KG1 (cell line): Measurements from ENCODE around the gene ESPNL.

Source experiments
- DNase-seq: peaks from one replicate; lab custom pipeline; 2025; lab: John Stamatoyannopoulos, UW

ESPNL gene

GRCh38 chr2:238140721-238141540 lies 40.8 kb downstream of the ESPNL start:
- no peak for DNase-seq

DNA sequence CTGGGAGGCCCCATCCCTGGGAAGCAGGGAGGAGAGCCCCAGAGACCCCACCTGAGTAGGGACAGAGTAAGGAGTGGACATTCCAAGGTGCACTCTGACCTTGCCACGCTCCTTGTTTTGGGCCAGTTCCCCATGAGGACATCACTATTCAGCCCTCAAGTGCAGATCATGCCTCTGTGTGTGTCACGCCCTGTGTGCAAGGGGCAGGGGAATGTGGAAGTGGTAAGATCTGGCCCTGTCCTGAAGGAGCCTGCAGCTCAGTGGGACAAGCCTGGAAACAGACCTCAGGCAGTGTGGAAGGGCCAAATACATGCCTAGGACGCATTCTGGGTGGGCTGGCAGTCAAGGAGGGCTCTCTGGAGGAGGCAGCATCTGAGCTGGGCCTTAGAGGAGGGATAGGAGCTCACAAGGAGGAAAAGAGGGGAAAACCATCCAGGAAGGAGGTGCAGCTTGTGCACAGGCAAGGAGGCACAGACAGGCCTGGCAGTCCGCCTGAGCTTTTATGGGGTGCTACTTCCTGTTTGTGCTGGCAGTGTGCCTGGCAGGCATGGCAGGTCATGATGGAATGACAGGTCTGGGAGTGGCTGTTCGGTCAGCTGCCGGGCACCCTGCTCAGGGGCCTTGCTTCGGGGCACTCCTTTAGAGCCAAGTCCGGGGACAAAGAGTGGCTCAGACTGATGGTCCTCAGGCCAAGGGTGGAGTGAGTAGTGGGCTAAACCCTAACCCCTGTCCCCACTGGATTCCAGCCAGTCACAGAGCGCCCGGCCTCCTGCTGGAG lies 41.6 kb downstream of the ESPNL start:
- no peak for DNase-seq

- no peak for DNase-seq
Measured at GRCh38 chr2:238142382-238143205, 42.5 kb downstream of the ESPNL start.

- no peak for DNase-seq
Measured at GRCh38 chr2:238143239-238143951, 43.3 kb downstream of the ESPNL start.

DNA sequence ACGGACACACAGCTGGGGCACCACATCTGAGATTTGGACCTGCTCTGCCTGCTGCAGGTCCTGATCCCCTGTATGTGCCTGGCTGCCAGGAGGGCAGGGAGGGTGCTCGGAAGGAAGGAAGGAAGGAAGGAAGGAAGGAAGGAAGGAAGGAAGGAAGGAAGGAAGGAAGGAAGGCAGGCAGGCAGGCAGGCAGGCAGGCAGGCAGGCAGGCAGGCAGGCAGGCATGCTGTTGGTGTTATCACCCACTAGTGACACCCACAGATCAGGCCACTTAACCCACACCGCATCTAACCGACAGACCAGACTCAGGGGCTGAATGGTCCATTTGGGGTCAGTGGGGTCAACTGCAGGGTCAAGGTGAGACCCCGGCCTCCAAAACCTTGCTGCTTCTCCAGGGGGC lies 44.1 kb downstream of the ESPNL start:
- DNase-seq = no peak

- DNase-seq = no peak
Measured at GRCh38 chr2:238145046-238145445, 44.9 kb downstream of the ESPNL start.

DNA sequence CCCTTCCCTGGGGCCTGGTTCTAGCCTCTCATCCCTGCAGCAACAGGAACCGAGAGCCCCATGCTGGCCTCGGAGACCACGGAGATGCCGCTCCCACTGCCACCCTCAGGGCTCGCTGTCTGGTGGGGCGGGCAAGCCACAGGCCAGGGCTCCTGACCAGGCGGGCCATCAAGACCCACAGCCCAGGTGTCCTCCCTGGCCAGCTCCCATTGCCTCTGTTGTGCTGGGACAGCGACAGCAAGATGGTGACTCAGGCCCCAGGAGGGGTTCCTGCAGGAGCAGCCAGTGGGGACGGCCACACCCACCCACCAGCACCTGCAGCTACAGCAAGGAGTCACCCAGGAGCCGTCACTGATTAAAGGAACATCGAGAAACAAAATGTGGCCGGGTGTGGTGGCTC lies 45.7 kb downstream of the ESPNL start:
- no peak for DNase-seq

- no peak for DNase-seq
Measured at GRCh38 chr2:238146884-238147544, 46.9 kb downstream of the ESPNL start.

- DNase-seq = no peak
Measured at GRCh38 chr2:238148981-238149380, 48.8 kb downstream of the ESPNL start.

GRCh38 chr2:238149841-238150572 lies 49.9 kb downstream of the ESPNL start:
- no peak for DNase-seq

DNA sequence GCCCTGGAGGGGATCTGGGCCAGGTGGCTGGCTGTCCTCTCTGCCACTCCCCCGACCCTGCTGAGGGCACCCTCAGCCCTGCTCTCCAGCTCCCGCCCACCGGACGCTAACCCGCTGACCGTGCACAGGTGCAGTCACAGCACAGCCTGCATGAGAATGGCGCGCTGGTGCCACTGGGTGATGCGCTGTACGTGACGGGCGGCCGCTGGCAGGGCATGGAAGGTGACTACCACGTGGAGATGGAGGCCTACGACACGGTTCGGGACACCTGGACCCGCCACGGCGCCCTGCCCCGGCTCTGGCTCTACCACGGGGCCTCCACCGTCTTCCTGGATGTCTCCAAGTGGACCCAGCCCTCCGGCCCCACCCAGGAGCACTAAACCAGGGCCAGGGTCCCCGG lies 50.5 kb downstream of the ESPNL start:
- DNase-seq = no peak

DNA sequence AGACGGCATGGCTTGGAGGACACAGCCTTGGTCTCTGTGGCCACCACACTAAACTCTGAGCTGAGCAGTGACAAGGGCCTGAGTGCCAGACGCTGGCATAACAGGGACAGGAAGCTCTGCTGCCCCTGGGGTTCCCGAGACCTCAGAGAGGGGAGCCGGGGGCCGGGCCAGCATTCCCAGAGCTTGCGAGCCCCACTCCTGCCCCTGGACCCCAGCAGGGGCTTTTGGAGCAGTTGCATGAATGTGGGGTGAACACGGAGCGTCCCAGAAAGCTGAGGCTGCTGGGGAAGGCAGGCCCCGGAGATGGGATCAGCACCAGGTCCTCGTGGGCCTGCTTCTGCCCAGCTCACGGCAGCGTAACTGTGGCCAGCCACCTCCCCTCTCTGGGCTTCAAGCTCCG lies 51.1 kb downstream of the ESPNL start:
- DNase-seq = no peak

DNA sequence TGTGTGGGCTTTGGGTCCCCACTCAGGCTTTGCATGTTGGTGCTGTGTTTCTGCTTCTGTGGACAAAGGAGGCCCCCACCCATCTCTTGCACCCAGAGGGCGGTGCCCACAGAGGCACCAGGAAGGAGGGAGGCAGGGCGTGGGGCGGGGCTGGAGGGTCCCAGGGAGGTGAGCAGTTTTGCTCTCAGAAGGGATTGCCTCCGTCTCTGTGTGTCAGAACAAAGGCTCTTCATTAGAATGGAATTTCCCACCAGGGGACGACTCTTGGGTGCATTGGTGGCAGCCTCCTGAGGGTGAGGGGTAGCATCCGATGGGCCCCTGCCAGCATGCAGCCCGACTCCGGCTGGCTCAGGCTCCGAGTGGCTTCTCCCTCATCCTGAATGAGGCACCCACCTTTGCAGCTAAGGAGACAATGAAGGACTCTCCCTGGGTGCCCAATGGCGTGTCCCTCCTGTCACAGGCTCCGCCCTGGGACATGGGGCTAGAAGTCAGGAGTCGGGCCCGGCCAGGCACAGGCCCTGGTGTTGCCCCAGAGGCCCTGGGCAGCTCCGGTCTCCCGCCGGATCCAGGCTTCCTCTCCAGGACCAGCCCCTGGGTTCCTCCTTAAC lies 51.6 kb downstream of the ESPNL start:
- no peak for DNase-seq

GRCh38 chr2:238152771-238153688 lies 52.9 kb downstream of the ESPNL start:
- no peak for DNase-seq

- no peak for DNase-seq
Measured at GRCh38 chr2:238154570-238154969, 54.4 kb downstream of the ESPNL start.

DNA sequence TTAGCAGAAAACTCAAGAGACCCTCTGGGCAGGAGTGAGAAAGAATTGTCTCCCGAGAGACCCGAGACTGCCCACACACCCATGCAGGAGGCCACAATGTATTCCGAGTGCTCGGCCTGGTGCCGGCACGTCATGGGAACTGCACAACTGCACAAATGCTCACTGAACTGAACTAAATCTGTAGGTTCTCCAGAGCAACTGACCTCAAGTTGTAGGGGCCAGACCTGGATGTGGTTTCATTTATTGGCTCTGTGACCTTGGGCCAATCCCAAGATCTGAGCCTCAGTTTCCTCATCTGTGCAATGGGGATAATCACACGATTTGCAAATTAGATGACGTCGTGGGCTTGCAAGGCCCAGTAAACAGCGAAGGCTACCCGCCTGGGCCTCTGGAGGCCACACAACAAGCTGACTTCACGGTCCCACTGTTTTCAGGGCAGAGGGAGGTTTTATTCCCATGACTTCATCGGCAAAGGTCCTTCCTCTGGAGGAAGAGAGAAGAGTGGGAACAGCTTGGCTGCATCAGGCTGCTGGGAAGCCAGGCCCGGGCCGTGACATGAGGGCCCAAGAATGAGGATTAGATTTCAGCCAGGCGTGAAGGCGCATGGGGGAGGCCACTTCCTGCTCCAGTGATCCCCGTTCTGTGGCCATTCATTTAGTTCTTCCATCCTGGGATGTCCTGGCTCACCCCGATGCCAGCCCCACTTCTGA lies 55.1 kb downstream of the ESPNL start:
- DNase-seq = no peak

DNA sequence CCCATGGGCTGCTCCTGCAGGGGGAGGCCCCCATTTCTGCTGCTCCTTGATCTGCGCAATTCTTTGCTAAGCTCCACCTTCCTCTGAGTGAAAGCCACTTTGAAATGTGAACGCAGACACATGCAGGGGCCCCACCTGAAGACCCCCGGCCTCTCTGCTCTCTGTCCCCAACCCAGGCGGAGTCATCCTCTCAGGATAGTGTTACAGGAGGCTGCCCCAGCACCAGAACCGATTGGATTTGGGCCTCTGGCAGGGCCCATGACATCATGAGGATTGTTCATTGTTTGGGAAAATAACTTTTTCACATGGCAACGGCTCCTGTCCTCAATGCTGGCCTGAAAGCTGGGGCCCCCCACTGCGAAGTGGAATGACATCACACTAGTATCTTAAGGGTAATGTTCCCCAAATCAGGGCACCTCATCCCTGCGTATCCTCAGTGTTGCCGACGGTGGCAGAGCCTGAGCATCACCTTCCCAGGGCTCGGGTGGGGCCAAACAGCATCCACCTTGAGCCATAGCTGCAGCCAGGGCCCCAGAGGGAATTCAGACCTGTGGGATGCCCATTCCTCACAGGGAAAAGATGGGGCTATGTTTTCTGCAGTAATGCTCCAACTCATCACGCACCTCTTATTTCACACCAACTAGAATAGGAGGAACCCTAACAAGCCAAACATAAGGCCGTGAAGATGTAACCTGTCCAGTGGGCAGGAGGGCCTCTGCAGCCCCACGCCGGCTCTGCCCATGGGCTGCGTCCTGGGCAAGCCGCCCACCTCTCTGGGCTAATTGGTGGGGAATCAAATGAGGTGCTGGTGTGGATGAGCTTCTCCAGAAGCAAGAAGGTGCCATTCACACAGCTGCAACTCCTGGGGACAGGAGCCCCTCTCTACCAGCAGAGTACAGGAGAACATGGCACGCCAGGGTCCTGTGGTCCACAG lies 55.9 kb downstream of the ESPNL start:
- DNase-seq = no peak
